ENCODE results near the gene ENPP6. TPM values are rescaled to one million over a fixed set of nuclear protein-coding genes. Genes with fewer than 3 reads are reported as not detected.

ENPP6 gene
- total RNA-seq, 1 donor from 2014 or later: 0.41 TPM

GRCh38 chr4:184188443-184189400 lies 29.0 kb downstream of the ENPP6 start:
- Mint-ChIP-seq H3K9me3 (ENCODE audit: unreplicated experiment) (no peaks in the 10 kb centered on the region), H3K27ac (ENCODE audit: unreplicated experiment) (peak overlapping the region; percentile 54), H3K27me3 (ENCODE audit: unreplicated experiment) (no peaks in the 10 kb centered on the region), H3K4me1 (ENCODE audit: unreplicated experiment) (peaks cover 18% of the 10 kb centered on the region), H3K4me3 (ENCODE audit: unreplicated experiment) (no peak overlapping the region), H3K36me3 (ENCODE audit: low read depth, unreplicated experiment) (peaks cover 3% of the 10 kb centered on the region)
- no peak for DNase-seq (ENCODE audit: low spot score)
- TF ChIP-seq, protein P1, sequence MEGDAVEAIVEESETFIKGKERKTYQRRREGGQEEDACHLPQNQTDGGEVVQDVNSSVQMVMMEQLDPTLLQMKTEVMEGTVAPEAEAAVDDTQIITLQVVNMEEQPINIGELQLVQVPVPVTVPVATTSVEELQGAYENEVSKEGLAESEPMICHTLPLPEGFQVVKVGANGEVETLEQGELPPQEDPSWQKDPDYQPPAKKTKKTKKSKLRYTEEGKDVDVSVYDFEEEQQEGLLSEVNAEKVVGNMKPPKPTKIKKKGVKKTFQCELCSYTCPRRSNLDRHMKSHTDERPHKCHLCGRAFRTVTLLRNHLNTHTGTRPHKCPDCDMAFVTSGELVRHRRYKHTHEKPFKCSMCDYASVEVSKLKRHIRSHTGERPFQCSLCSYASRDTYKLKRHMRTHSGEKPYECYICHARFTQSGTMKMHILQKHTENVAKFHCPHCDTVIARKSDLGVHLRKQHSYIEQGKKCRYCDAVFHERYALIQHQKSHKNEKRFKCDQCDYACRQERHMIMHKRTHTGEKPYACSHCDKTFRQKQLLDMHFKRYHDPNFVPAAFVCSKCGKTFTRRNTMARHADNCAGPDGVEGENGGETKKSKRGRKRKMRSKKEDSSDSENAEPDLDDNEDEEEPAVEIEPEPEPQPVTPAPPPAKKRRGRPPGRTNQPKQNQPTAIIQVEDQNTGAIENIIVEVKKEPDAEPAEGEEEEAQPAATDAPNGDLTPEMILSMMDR (IDR thresholded peaks at IDR 0.05; ENCODE audit: unreplicated experiment): no peak

GRCh38 chr4:184177271-184177670 lies 40.4 kb downstream of the ENPP6 start:
- TF ChIP-seq, protein P1 (IDR thresholded peaks at IDR 0.05; ENCODE audit: unreplicated experiment): no peak
- DNase-seq (ENCODE audit: low spot score): no peak
- Mint-ChIP-seq H3K4me1 (ENCODE audit: unreplicated experiment) (no peaks in the 10 kb centered on the region), H3K4me3 (ENCODE audit: unreplicated experiment) (no peak overlapping the region), H3K27ac (ENCODE audit: unreplicated experiment) (no peak overlapping the region), H3K9me3 (ENCODE audit: unreplicated experiment) (no peaks in the 10 kb centered on the region), H3K36me3 (ENCODE audit: low read depth, unreplicated experiment) (no peaks in the 10 kb centered on the region), H3K27me3 (ENCODE audit: unreplicated experiment) (peaks cover 2% of the 10 kb centered on the region)

DNA sequence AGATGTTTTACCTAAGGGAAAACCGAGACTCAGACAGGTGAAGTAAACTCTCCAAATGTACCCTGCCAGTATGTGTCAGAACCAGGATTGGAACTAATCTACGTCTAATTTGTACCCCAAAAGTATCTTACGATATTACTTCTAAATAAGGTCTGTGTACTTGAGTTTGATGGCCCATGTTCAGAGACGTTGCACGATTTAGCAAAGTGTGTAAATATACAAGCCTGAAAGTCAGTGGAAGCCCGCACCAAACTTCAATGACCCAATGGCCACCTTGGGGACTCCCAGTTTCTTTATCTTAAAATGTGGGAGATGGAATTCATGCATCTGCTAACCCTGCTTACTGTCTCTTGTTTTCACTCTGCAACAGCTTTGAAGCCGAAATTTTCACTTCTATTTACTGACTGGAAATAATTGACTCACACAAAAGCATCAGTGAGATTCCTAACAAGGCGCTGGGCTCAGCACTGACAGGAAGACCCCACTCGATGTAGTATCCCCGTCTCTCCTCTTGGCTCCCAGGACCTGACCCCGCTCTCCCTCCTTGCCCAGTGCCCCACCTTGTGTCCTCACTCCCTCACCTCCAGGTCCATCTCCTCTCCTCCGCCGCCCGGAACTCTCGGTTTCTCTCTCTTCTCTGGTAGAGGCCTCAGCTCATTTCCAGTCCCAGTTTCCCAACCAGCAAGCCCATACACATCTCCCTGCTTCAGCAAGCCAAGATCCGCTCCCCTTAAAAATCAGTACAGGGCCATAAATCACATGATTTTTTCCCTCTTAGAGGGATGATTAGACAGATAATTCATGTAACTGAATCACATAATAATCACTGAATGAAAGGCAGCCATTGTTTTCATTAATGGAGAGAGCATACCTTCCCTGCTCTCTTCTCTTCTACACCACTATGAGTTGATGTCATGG lies 42.8 kb downstream of the ENPP6 start:
- DNase-seq (ENCODE audit: low spot score): no peak
- H3K9me3 Mint-ChIP-seq (ENCODE audit: unreplicated experiment): no peaks in the 10 kb centered on the region

GRCh38 chr4:184171011-184171410 lies 46.7 kb downstream of the ENPP6 start:
- H3K4me1 Mint-ChIP-seq (ENCODE audit: unreplicated experiment): no peaks in the 10 kb centered on the region
- no peaks in the 10 kb centered on the region for H3K27me3 Mint-ChIP-seq (ENCODE audit: unreplicated experiment)
- no peaks in the 10 kb centered on the region for H3K36me3 Mint-ChIP-seq (ENCODE audit: low read depth, unreplicated experiment)
- TF ChIP-seq, protein P1 (IDR thresholded peaks at IDR 0.05; ENCODE audit: unreplicated experiment): no peak
- no peak overlapping the region for H3K4me3 Mint-ChIP-seq (ENCODE audit: unreplicated experiment)
- no peaks in the 10 kb centered on the region for H3K9me3 Mint-ChIP-seq (ENCODE audit: unreplicated experiment)
- DNase-seq (ENCODE audit: low spot score): no peak
- no peak overlapping the region for H3K27ac Mint-ChIP-seq (ENCODE audit: unreplicated experiment)

More for the DNA sequence above, 42.8 kb downstream of the ENPP6 start:
- H3K4me3 Mint-ChIP-seq (ENCODE audit: unreplicated experiment): no peak overlapping the region
- TF ChIP-seq, protein P1 (IDR thresholded peaks at IDR 0.05; ENCODE audit: unreplicated experiment): no peak
- no peaks in the 10 kb centered on the region for H3K4me1 Mint-ChIP-seq (ENCODE audit: unreplicated experiment)
- peaks cover 2% of the 10 kb centered on the region for H3K27me3 Mint-ChIP-seq (ENCODE audit: unreplicated experiment)
- H3K27ac Mint-ChIP-seq (ENCODE audit: unreplicated experiment): no peak overlapping the region
- no peaks in the 10 kb centered on the region for H3K36me3 Mint-ChIP-seq (ENCODE audit: low read depth, unreplicated experiment)
